Ishikawa (cell line): ENCODE results near the gene HOOK2.

ENCODE experiments used
- CEBPB ChIP-seq: IDR thresholded peaks from 2 replicates; pipeline ENCODE4 v1.6.1; 2012
- CREB1 ChIP-seq: IDR thresholded peaks from 2 replicates; pipeline ENCODE4 v1.6.1; 2012; ENCODE audit warnings: low read depth
- EGR1 ChIP-seq: IDR thresholded peaks from 2 replicates; pipeline ENCODE4 v1.6.1; 2012
- EP300 ChIP-seq: IDR thresholded peaks from 2 replicates; pipeline ENCODE4 v1.6.1; 2012; ENCODE audit warnings: borderline replicate concordance
- FOXM1 ChIP-seq: IDR thresholded peaks from 2 replicates; pipeline ENCODE4 v1.6.1; 2012; ENCODE audit warnings: low read depth, borderline replicate concordance
- MAX ChIP-seq: IDR thresholded peaks from 2 replicates; pipeline ENCODE4 v1.6.1; 2012
- NFIC ChIP-seq: IDR thresholded peaks from 2 replicates; pipeline ENCODE4 v1.6.1; 2012
- RAD21 ChIP-seq: IDR thresholded peaks from 2 replicates; pipeline ENCODE4 v1.6.1; 2012; ENCODE audit warnings: low read depth
- REST ChIP-seq: IDR thresholded peaks from 2 replicates; pipeline ENCODE4 v1.6.1; 2012; ENCODE audit warnings: low read depth, mild to moderate bottlenecking
- TAF1 ChIP-seq: IDR thresholded peaks from 2 replicates; pipeline ENCODE4 v1.6.1; 2012; ENCODE audit warnings: low read depth, mild to moderate bottlenecking
- TCF12 ChIP-seq: IDR thresholded peaks from 2 replicates; pipeline ENCODE4 v1.6.1; 2012; ENCODE audit warnings: low read depth
- TEAD4 ChIP-seq: IDR thresholded peaks from 2 replicates; pipeline ENCODE4 v1.6.1; 2012
- USF1 ChIP-seq: IDR thresholded peaks from 2 replicates; pipeline ENCODE4 v1.6.1; 2012
- YY1 ChIP-seq: IDR thresholded peaks from 2 replicates; pipeline ENCODE4 v1.6.1; 2012; ENCODE audit warnings: low read depth
- ZBTB7A ChIP-seq: IDR thresholded peaks from 2 replicates; pipeline ENCODE4 v1.6.1; 2012; ENCODE audit warnings: low read depth

The HOOK2 gene

GRCh38 chr19:12720851-12721655 lies 54.3 kb downstream of the HOOK2 start:
- TF ChIP-seq EP300 (no peak), USF1 (no peak), FOXM1 (no peak), REST (no peak), YY1 (no peak), ZBTB7A (no peak), TEAD4 (no peak), RAD21 (no peak), TAF1 (no peak), NFIC (no peak), MAX (no peak)

- TF ChIP-seq USF1 (no peak), CEBPB (no peak), REST (no peak), MAX (no peak), TCF12 (no peak), RAD21 (no peak)
These were observed 55.1 kb downstream of the HOOK2 start for GRCh38 chr19:12720296-12720695.

- no peak for TF ChIP-seq TEAD4
- TF ChIP-seq NFIC = no peak
- TF ChIP-seq MAX = no peak
- TF ChIP-seq FOXM1 = no peak
- TF ChIP-seq ZBTB7A = no peak
- no peak for TF ChIP-seq EP300
- TF ChIP-seq CREB1 = no peak
- TF ChIP-seq USF1 = no peak
- no peak for TF ChIP-seq RAD21
These were observed 59.4 kb downstream of the HOOK2 start for GRCh38 chr19:12715929-12716328.

- no peak for TF ChIP-seq NFIC
- no peak for TF ChIP-seq ZBTB7A
- TF ChIP-seq FOXM1 = no peak
- no peak for TF ChIP-seq REST
- TF ChIP-seq MAX = no peak
- TF ChIP-seq EGR1 = no peak
- TF ChIP-seq USF1 = no peak
- TF ChIP-seq YY1 = no peak
- TF ChIP-seq TEAD4 = no peak
- no peak for TF ChIP-seq TCF12
- no peak for TF ChIP-seq EP300
These were observed 60.2 kb downstream of the HOOK2 start for GRCh38 chr19:12715102-12715501.
